ENCODE measurements around the gene TOPBP1.
"Not testable (repeated sequence)": the region's sequence is repeated elsewhere in the genome, so short reads cannot be mapped to it uniquely, and the experiment has no call there.

TOPBP1 gene

GRCh38 chr3:133568294-133569014, 93.3 kb downstream of the TOPBP1 start:
- no peak for DNase-seq

DNA sequence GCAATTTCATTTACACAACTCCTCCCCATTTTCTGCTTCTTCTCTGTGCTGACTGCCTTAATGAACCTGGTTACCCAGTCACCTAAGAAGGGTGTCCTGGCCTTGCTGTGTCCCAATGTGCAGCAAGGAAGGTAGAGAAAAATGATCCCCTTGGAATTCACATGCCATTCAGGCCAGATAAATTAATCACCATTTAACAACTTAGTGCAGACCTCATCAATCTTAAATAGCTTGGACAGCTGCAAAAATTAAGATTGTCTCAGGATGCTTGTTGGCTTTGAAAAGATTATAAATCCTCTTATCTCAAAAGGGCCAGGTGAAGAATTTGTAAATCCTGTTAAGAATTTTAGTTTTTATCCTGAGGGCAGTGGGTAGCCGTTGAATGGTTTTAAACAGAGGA, 97.9 kb downstream of the TOPBP1 start:
- no peak for DNase-seq

DNA sequence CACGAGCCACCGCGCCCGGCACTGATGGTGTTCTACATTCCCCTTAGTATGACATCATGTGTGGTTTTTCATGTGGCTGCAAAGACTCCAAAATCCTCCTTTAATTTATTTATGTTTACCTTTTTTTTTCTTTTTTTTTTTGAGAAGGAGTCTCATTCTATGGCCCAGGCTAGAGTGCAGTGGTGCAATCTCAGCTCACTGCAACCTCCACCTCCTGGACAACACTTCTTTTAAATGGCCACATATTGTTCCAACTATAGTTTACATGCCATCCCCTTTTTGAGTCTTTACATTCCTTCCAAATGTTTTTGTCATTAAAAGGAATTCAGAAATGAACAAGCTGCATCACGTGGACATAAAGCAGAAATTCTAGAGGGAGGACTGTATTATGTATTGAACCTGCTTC, 98.6 kb downstream of the TOPBP1 start:
- no peak for DNase-seq

- DNase-seq = no peak
Observed at GRCh38 chr3:133562376-133562775, 99.4 kb downstream of the TOPBP1 start.

GRCh38 chr3:133561679-133562078, 100.1 kb downstream of the TOPBP1 start:
- no peak for DNase-seq

DNA sequence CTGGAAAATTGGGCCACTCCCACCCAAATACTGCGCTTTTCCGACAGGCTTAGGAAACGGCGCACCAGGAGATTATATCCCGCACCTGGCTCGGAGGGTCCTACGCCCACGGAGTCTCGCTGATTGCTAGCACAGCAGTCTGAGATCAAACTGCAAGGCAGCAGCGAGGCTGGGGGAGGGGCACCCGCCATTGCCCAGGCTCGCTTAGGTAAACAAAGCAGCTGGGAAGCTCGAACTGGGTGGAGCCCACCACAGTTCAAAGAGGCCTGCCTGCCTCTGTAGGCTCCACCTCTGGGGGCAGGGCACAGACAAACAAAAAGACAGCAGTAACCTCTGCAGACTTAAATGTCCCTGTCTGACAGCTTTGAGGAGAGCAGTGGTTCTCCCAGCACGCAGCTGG, 110.2 kb downstream of the TOPBP1 start:
- not testable (repeated sequence) for DNase-seq

Data from midbrain (tissue), 1 donor.